H1 (cell line): ENCODE measurements around the gene RAB40C. TPM values are rescaled to one million over a fixed set of nuclear protein-coding genes. Genes with fewer than 3 reads are reported as not detected.

Source experiments
- ATF2 ChIP-seq: IDR thresholded peaks from 2 replicates; pipeline ENCODE4 v1.6.1; 2012; ENCODE audit warnings: low read length, inconsistent platforms
- ATF3 ChIP-seq: IDR thresholded peaks from 2 replicates; pipeline ENCODE4 v1.6.1; 2011; ENCODE audit warnings: low read depth, mild to moderate bottlenecking, low read length; ENCODE audit not compliant: insufficient read depth
- BACH1 ChIP-seq: IDR thresholded peaks from 2 replicates; pipeline ENCODE4 v1.6.1; 2012; ENCODE audit warnings: low read length, improper control_type of control experiment
- BCL11A ChIP-seq, 2 experiments: IDR thresholded peaks; one replicate each; pipeline ENCODE4 v1.6.1; 2011; ENCODE audit warnings: low read depth in 2 of 2, low read length in 2 of 2, mild to moderate bottlenecking in 2 of 2
- CHD1 ChIP-seq: IDR thresholded peaks from 2 replicates; pipeline ENCODE4 v1.6.1; 2012; ENCODE audit warnings: low read depth, low read length, improper control_type of control experiment
- EGR1 ChIP-seq: IDR thresholded peaks from 2 replicates; pipeline ENCODE4 v1.6.1; 2011; ENCODE audit warnings: low read depth, low read length, borderline replicate concordance
- FOSL1 ChIP-seq: IDR thresholded peaks from 2 replicates; pipeline ENCODE4 v1.6.1; 2011; ENCODE audit warnings: mild to moderate bottlenecking, low read depth, low read length, moderate library complexity; ENCODE audit not compliant: insufficient read depth
- HDAC6 ChIP-seq: IDR thresholded peaks from one replicate; pipeline ENCODE4 v1.7.1; 2012; ENCODE audit warnings: low read depth, mild to moderate bottlenecking, inconsistent platforms, low read length, moderate library complexity
- NRF1 ChIP-seq: IDR thresholded peaks from 2 replicates; pipeline ENCODE4 v1.6.1; 2011; ENCODE audit warnings: mild to moderate bottlenecking, low read depth, low read length, improper control_type of control experiment
- RAD21 ChIP-seq, 2 experiments: IDR thresholded peaks in 1 of 2; conservative IDR thresholded peaks in 1 of 2; 2 replicates each; pipeline ENCODE4 v1.6.1; 2011; ENCODE audit warnings: low read depth in 2 of 2, low read length in 2 of 2, improper control_type of control experiment in 1 of 2, inconsistent platforms in 1 of 2, mild to moderate bottlenecking in 1 of 2, moderate library complexity in 1 of 2
- SIRT6 ChIP-seq: IDR thresholded peaks from one replicate; pipeline ENCODE4 v1.7.1; 2012; ENCODE audit warnings: low read length, inconsistent platforms
- SP2 ChIP-seq: IDR thresholded peaks from 2 replicates; pipeline ENCODE4 v1.6.1; 2012; ENCODE audit warnings: mild to moderate bottlenecking, low read length, inconsistent platforms
- SRF ChIP-seq: IDR thresholded peaks from 2 replicates; pipeline ENCODE4 v1.6.1; 2011; ENCODE audit warnings: mild to moderate bottlenecking, low read depth, low read length, moderate library complexity
- TAF7 ChIP-seq: optimal IDR thresholded peaks from 2 replicates; pipeline ENCODE3; 2011; ENCODE audit warnings: low read depth, mild to moderate bottlenecking, inconsistent platforms, low read length, moderate library complexity, borderline replicate concordance
- ZNF274 ChIP-seq: IDR thresholded peaks from 2 replicates; pipeline ENCODE4 v1.7.0; 2012; ENCODE audit warnings: low read length, borderline replicate concordance; ENCODE audit errors: extremely low read depth
- polyA plus RNA-seq, 7 experiments: library from polyadenylated mRNA; depleted of rRNA in 3 of 7; stranded (reverse) in 5 of 7; unstranded in 2 of 7; fragments of >200 nt in 5 of 7; fragments of 200-250 nt in 2 of 7; gene quantifications; 1 replicate in 5 of 7; 2 replicates in 1 of 7; 4 replicates in 1 of 7; pipeline versions ENCODE4 v1.2.1 to v1.2.3, GENCODE V29; 2011 to 2013; ENCODE audit warnings: missing spikeins in 2 of 7, mixed read lengths in 2 of 7
- total RNA-seq: library from RNA; stranded (reverse); fragmentation: NEBNext Ultra II Directional; extraction: Animal tissue kit (Norgen Biotek cat#: 25700); gene quantifications from 2 replicates; pipeline ENCODE4 v1.2.1, GENCODE V29; 2021

RAB40C gene
- total and polyA plus RNA-seq, 2 of the 8 experiments (the other 6 are each of a cell fraction or from before 2014, with no cell fraction given), result 13.9 to 15.6 TPM

- TF ChIP-seq ATF2, result no peak
- no peak for TF ChIP-seq SIRT6
- no peak for TF ChIP-seq ATF3
- TF ChIP-seq BACH1, result no peak
- TF ChIP-seq SP2, result peak; percentile 67
- no peak for TF ChIP-seq RAD21 (IDR thresholded peaks at IDR 0.05 in 1 of 2, conservative IDR thresholded peaks at IDR 0.05 in 1 of 2; ENCODE audit: low read depth in 2 of 2, low read length in 2 of 2)
- TF ChIP-seq FOSL1, result no peak
- TF ChIP-seq ZNF274, result no peak
- no peak for TF ChIP-seq TAF7
- no peak for TF ChIP-seq BCL11A (IDR thresholded peaks at IDR 0.05; ENCODE audit: low read depth in 2 of 2, low read length in 2 of 2)
- TF ChIP-seq EGR1, result no peak; the same call in 1 of the 2 replicates
- no peak for TF ChIP-seq CHD1
- TF ChIP-seq NRF1, result no peak
- no peak for TF ChIP-seq SRF
- TF ChIP-seq HDAC6, result no peak
Observed at GRCh38 chr16:589658-590187, at the start of gene RAB40C (continued).
